IMR-90 (cell line): ENCODE data around the gene FSIP1. TPM values are rescaled to one million over a fixed set of nuclear protein-coding genes. Genes with fewer than 3 reads are reported as not detected.

ENCODE experiments used
- ATAC-seq: fragments of 200-7000 bp; cut with Tn5 transposase; 2 replicates; pipeline ENCODE4 v1.9.1; 2020; ENCODE audit warnings: low read depth, mild to moderate bottlenecking, moderate library complexity
- BruUV-seq: library from RNA; stranded (reverse); fragments of 400-500 nt; replicated peaks from 2 replicates; lab custom pipeline; 2021; lab: Mats Ljungman, UMichigan
- CTCF ChIA-PET: fragments of 300-600 bp; formaldehyde crosslinking; extraction: SDS; loops from one replicate; lab custom pipeline; 2021; ENCODE audit warnings: antibody characterized with exemption; lab: Yijun Ruan, JAX
- POLR2A ChIA-PET: fragments of 300-600 bp; sonication (Branson Sonifier 250); formaldehyde crosslinking; loops from one replicate; lab custom pipeline; 2022; ENCODE audit warnings: antibody characterized with exemption; ENCODE audit not compliant: unreplicated experiment; lab: Charles Lee
- DNase-seq: peaks from one replicate; pipeline ENCODE4 v3.0.0; 2013
- H2AFZ ChIP-seq: replicated peaks from 2 replicates; pipeline ENCODE3; 2013; ENCODE audit warnings: low read length, mild to moderate bottlenecking; ENCODE audit not compliant: poor library complexity
- H2AK5ac ChIP-seq: 2 replicates; pipeline ENCODE4 v1.6.1; 2013; ENCODE audit warnings: low read depth, low read length, inconsistent platforms
- H2AK9ac ChIP-seq: replicated peaks from 2 replicates; pipeline ENCODE3; 2013; ENCODE audit warnings: mild to moderate bottlenecking, low read depth, low read length, moderate library complexity; ENCODE audit not compliant: poor library complexity
- H2BK120ac ChIP-seq: 2 replicates; pipeline ENCODE4 v1.6.1; 2013; ENCODE audit warnings: low read depth, low read length, inconsistent platforms
- H2BK15ac ChIP-seq: 3 replicates; pipeline ENCODE4 v1.6.1; 2013; ENCODE audit warnings: low read depth, low read length, inconsistent platforms
- H2BK20ac ChIP-seq: 2 replicates; pipeline ENCODE4 v1.6.1; 2013; ENCODE audit warnings: low read depth, mild to moderate bottlenecking, inconsistent platforms, low read length, moderate library complexity
- H2BK5ac ChIP-seq: 2 replicates; pipeline ENCODE4 v1.6.1; 2013; ENCODE audit warnings: mild to moderate bottlenecking, low read depth, low read length, inconsistent platforms; ENCODE audit not compliant: poor library complexity, severe bottlenecking
- H3K14ac ChIP-seq: replicated peaks from 2 replicates; pipeline ENCODE4 v1.6.1; 2013; ENCODE audit warnings: low read depth, low read length, inconsistent platforms
- H3K18ac ChIP-seq: 2 replicates; pipeline ENCODE4 v1.6.1; 2013; ENCODE audit warnings: low read depth, low read length, control low read depth
- H3K23ac ChIP-seq: 2 replicates; pipeline ENCODE4 v1.6.1; 2013; ENCODE audit warnings: low read depth, low read length, inconsistent platforms
- H3K27ac ChIP-seq: 2 replicates; pipeline ENCODE4 v1.5.1; 2013; ENCODE audit warnings: mild to moderate bottlenecking, control low read depth, low read length; ENCODE audit not compliant: insufficient read depth
- H3K27me3 ChIP-seq: 2 replicates; pipeline ENCODE4 v1.6.1; 2013; ENCODE audit warnings: low read length; ENCODE audit not compliant: control insufficient read depth, insufficient read depth
- H3K36me3 ChIP-seq: 2 replicates; pipeline ENCODE4 v1.6.1; 2013; ENCODE audit warnings: low read length, mixed read lengths; ENCODE audit not compliant: control insufficient read depth, insufficient read depth
- H3K4ac ChIP-seq: 2 replicates; pipeline ENCODE4 v1.6.1; 2013; ENCODE audit warnings: low read depth, low read length, inconsistent platforms
- H3K4me1 ChIP-seq: 2 replicates; pipeline ENCODE4 v1.6.1; 2013; ENCODE audit warnings: low read length, mixed read lengths; ENCODE audit not compliant: control insufficient read depth, insufficient read depth
- H3K4me2 ChIP-seq: 2 replicates; pipeline ENCODE4 v1.6.1; 2013; ENCODE audit warnings: low read depth, mild to moderate bottlenecking, control low read depth, low read length, moderate library complexity
- H3K4me3 ChIP-seq: 2 replicates; pipeline ENCODE4 v1.5.1; 2013; ENCODE audit warnings: low read depth, mild to moderate bottlenecking, control low read depth, low read length, moderate library complexity; ENCODE audit not compliant: insufficient read depth
- H3K56ac ChIP-seq: 2 replicates; pipeline ENCODE4 v1.6.1; 2013; ENCODE audit warnings: low read length, inconsistent platforms; ENCODE audit not compliant: insufficient read depth; ENCODE audit errors: extremely low read depth
- H3K79me1 ChIP-seq, 2 experiments: 2 replicates each; pipeline ENCODE4 v1.6.1; 2013; ENCODE audit warnings: low read length in 2 of 2, inconsistent platforms in 1 of 2, low read depth in 1 of 2
- H3K9ac ChIP-seq: 2 replicates; pipeline ENCODE4 v1.6.1; 2013; ENCODE audit warnings: low read depth, low read length, control low read depth
- H3K9me1 ChIP-seq: 2 replicates; pipeline ENCODE4 v1.6.1; 2013; ENCODE audit warnings: low read length, inconsistent platforms; ENCODE audit not compliant: insufficient read depth
- H3K9me3 ChIP-seq: 2 replicates; pipeline ENCODE4 v1.6.1; 2013; ENCODE audit warnings: low read length; ENCODE audit not compliant: control insufficient read depth, insufficient read depth
- H4K20me1 ChIP-seq: 2 replicates; pipeline ENCODE4 v1.6.1; 2013; ENCODE audit warnings: low read length, inconsistent platforms; ENCODE audit not compliant: insufficient read depth
- H4K5ac ChIP-seq: 2 replicates; pipeline ENCODE4 v1.6.1; 2013; ENCODE audit warnings: mild to moderate bottlenecking, low read depth, low read length, control low read depth
- H4K8ac ChIP-seq, 2 experiments: 2 replicates each; pipeline ENCODE4 v1.6.1; 2013; ENCODE audit warnings: low read depth in 2 of 2, low read length in 2 of 2, control low read depth in 1 of 2, inconsistent platforms in 1 of 2
- H4K91ac ChIP-seq: 2 replicates; pipeline ENCODE4 v1.6.1; 2013; ENCODE audit warnings: low read depth, low read length, inconsistent platforms; ENCODE audit not compliant: insufficient read depth
- BHLHE40 ChIP-seq: fragments of 150-350 bp; IDR thresholded peaks from 2 replicates; pipeline ENCODE4 v1.6.1; 2016; ENCODE audit warnings: mild to moderate bottlenecking, low read depth, low read length
- CEBPB ChIP-seq: IDR thresholded peaks from 2 replicates; pipeline ENCODE4 v1.6.1; 2012; ENCODE audit warnings: low read depth, low read length, improper control_type of control experiment
- FOS ChIP-seq: fragments of 150-350 bp; IDR thresholded peaks from 2 replicates; pipeline ENCODE4 v1.6.1; 2016; ENCODE audit warnings: low read depth, low read length
- MAFK ChIP-seq: IDR thresholded peaks from 2 replicates; pipeline ENCODE4 v1.6.1; 2012; ENCODE audit warnings: low read depth, low read length, improper control_type of control experiment
- MAZ ChIP-seq: IDR thresholded peaks from 2 replicates; pipeline ENCODE4 v1.6.1; 2012; ENCODE audit warnings: low read depth, mild to moderate bottlenecking, low read length, improper control_type of control experiment, moderate library complexity, borderline replicate concordance
- MXI1 ChIP-seq: IDR thresholded peaks from 2 replicates; pipeline ENCODE4 v1.6.1; 2012; ENCODE audit warnings: low read depth, mild to moderate bottlenecking, low read length, moderate library complexity, borderline replicate concordance
- NFE2L2 ChIP-seq: fragments of 150-350 bp; IDR thresholded peaks from 2 replicates; pipeline ENCODE4 v1.6.1; 2016; ENCODE audit warnings: low read depth, mild to moderate bottlenecking, low read length
- POLR2A ChIP-seq: IDR thresholded peaks from 2 replicates; pipeline ENCODE4 v1.6.1; 2012; ENCODE audit warnings: mild to moderate bottlenecking, low read depth, low read length
- RFX5 ChIP-seq: IDR thresholded peaks from 2 replicates; pipeline ENCODE4 v1.8.0; 2012; ENCODE audit warnings: low read depth, mild to moderate bottlenecking, low read length, moderate library complexity
- SMC3 ChIP-seq: fragments of 150-350 bp; IDR thresholded peaks from 2 replicates; pipeline ENCODE4 v1.6.1; 2016; ENCODE audit warnings: low read depth, mild to moderate bottlenecking, antibody characterized with exemption, low read length, moderate library complexity
- WGBS, 2 experiments: methylation state at CpG; one replicate each; pipeline versions ENCODE4 v1.1.5 to v1.1.7; 2013; ENCODE audit warnings: missing lambda C conversion rate in 2 of 2; ENCODE audit not compliant: insufficient read length in 1 of 2; ENCODE audit errors: extremely low coverage in 2 of 2; 5-methylcytosine and 5-hydroxymethylcytosine counted together
- dilution Hi-C: fragments of 300-500 bp; cut with HindIII; formaldehyde crosslinking; loops from one replicate; pipeline ENCODE4 v1.14.3; 2018; ENCODE audit warnings: low sequenced_read_pairs; ENCODE audit not compliant: unreplicated experiment
- in situ Hi-C: fragments of 300-500 bp; cut with MboI; formaldehyde crosslinking; loops from 3 replicates; pipeline ENCODE4 v1.14.3; 2019; ENCODE audit warnings: low sequenced_read_pairs, inconsistent platforms, mixed read lengths
- intact Hi-C: fragments of 100-400 bp; cut with micrococcal nuclease; formaldehyde crosslinking; loops from 2 replicates; pipeline ENCODE4 v1.10.0; 2022
- polyA plus RNA-seq, 3 experiments: library from polyadenylated mRNA; depleted of rRNA; stranded (reverse); fragments of >200 nt; gene quantifications; 2 replicates each; pipeline ENCODE4 v1.2.3, GENCODE V29; 2012; ENCODE audit warnings: low replicate concordance in 1 of 3
- total RNA-seq: library from RNA; depleted of rRNA; stranded (reverse); fragments of >200 nt; gene quantifications from 2 replicates; pipeline ENCODE4 v1.2.3, GENCODE V29; 2012
- TF ChIP-seq, protein P1 (sequence below): fragments of 150-350 bp; IDR thresholded peaks from 2 replicates; pipeline ENCODE4 v1.6.1; 2017; ENCODE audit warnings: mild to moderate bottlenecking, antibody characterized with exemption, low read length, low read depth
- TF ChIP-seq, protein P2 (sequence below): conservative IDR thresholded peaks from 2 replicates; pipeline ENCODE4 v1.5.1; 2012; ENCODE audit warnings: mild to moderate bottlenecking, low read depth, low read length, improper control_type of control experiment

FSIP1 gene
- total and polyA plus RNA-seq, 2 of the 4 experiments (the other 2 are of a cell fraction) = 0.10 to 0.18 TPM

DNA sequence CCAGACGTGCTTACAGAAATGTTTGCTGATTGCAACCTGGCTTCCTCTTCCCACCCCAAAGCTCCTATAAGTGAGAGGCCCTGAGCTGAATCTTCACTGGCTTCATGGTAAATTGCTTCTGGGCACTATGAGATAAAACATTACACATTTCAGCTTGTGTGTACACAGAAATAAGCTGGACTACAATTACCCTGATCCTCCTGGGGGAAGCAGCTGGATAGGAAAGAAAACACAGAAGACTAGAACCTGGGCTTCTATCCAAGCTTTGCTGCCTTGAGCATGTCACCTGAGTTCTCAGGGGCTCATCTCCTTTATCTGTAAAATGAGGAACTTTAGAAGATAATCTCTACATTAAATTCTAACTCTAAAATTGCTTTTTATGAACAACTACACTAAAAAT lies 161.4 kb downstream of the FSIP1 start:
- no peak overlapping the region for H3K4me3 ChIP-seq
- no peak overlapping the region for H4K5ac ChIP-seq
- no peak overlapping the region; the same call in 1 of the 2 replicates for H3K23ac ChIP-seq
- ChIA-PET CTCF (interaction anchor here (0.6 to 0.9 kb wide), 2 partner anchors 136 to 1444 kb away, joined by 3 to 7 read pairs; no protein-coding TSS in a partner anchor), POLR2A (interaction anchor here (0.7 kb wide), 1 partner anchor 1805 kb away, joined by 3 read pairs; no protein-coding TSS in a partner anchor)
- peaks cover 12% of the 10 kb centered on the region for H3K9me1 ChIP-seq
- no peak overlapping the region for H3K27ac ChIP-seq
- WGBS, 2 experiments = no CpG with 5 or more reads among the region's 1 CpG
- H3K9ac ChIP-seq = no peak overlapping the region
- dilution Hi-C loops (no loop called here), intact Hi-C loops (no loop called here), in situ Hi-C loops (no loop called here)
- no peak overlapping the region; the same call in 1 of the 2 replicates for H2AK5ac ChIP-seq
- H3K4me1 ChIP-seq = peaks cover 19% of the 10 kb centered on the region
- no peak for DNase-seq
- H3K36me3 ChIP-seq = no peaks in the 10 kb centered on the region
- H3K9me3 ChIP-seq = no peaks in the 10 kb centered on the region; the same call in 1 of the 2 replicates
- 0 out of 3 replicates have a peak overlapping the region, but pooled peaks have one; percentile 67 for H2BK15ac ChIP-seq
- no peak overlapping the region for H2AK9ac ChIP-seq
- H2BK5ac ChIP-seq = no peak overlapping the region
- H3K4ac ChIP-seq = no peak overlapping the region
- H4K20me1 ChIP-seq = no peaks in the 10 kb centered on the region
- BruUV-seq = no TSS peak
- no peak overlapping the region for H3K18ac ChIP-seq
- H2AFZ ChIP-seq = no peak overlapping the region
- H2BK20ac ChIP-seq = no peak overlapping the region
- no peak overlapping the region for H4K91ac ChIP-seq
- H3K14ac ChIP-seq = no peak overlapping the region
- TF ChIP-seq, protein P1, sequence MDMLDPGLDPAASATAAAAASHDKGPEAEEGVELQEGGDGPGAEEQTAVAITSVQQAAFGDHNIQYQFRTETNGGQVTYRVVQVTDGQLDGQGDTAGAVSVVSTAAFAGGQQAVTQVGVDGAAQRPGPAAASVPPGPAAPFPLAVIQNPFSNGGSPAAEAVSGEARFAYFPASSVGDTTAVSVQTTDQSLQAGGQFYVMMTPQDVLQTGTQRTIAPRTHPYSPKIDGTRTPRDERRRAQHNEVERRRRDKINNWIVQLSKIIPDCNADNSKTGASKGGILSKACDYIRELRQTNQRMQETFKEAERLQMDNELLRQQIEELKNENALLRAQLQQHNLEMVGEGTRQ = no peak
- no peak for TF ChIP-seq MAZ
- no peak for TF ChIP-seq BHLHE40
- no peak for TF ChIP-seq MXI1
- TF ChIP-seq, protein P2, sequence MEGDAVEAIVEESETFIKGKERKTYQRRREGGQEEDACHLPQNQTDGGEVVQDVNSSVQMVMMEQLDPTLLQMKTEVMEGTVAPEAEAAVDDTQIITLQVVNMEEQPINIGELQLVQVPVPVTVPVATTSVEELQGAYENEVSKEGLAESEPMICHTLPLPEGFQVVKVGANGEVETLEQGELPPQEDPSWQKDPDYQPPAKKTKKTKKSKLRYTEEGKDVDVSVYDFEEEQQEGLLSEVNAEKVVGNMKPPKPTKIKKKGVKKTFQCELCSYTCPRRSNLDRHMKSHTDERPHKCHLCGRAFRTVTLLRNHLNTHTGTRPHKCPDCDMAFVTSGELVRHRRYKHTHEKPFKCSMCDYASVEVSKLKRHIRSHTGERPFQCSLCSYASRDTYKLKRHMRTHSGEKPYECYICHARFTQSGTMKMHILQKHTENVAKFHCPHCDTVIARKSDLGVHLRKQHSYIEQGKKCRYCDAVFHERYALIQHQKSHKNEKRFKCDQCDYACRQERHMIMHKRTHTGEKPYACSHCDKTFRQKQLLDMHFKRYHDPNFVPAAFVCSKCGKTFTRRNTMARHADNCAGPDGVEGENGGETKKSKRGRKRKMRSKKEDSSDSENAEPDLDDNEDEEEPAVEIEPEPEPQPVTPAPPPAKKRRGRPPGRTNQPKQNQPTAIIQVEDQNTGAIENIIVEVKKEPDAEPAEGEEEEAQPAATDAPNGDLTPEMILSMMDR = no peak
- TF ChIP-seq MAFK = no peak
- no peak for TF ChIP-seq NFE2L2
- TF ChIP-seq FOS = no peak
- TF ChIP-seq CEBPB = no peak
- TF ChIP-seq POLR2A = no peak
- TF ChIP-seq SMC3 = no peak
- no peak for TF ChIP-seq RFX5
- ATAC-seq = no peak
- no peak overlapping the region for H3K4me2 ChIP-seq
- H2BK120ac ChIP-seq = no peak overlapping the region
- no peak overlapping the region for H4K8ac ChIP-seq
- no peak overlapping the region for H3K56ac ChIP-seq
- peaks cover 0 to 5% of the 10 kb centered on the region in 2 experiments; a peak in 1 of 4 replicates for H3K79me1 ChIP-seq
- no peaks in the 10 kb centered on the region; the same call in 1 of the 2 replicates for H3K27me3 ChIP-seq
